Endometrium (tissue), 2 donors: Measurements from ENCODE around the gene SLC35G6.

ENCODE experiments used
- FAIRE-seq: peaks from 2 replicates; lab custom pipeline; 2012; peaks lifted over from hg19 to GRCh38; lab: Jason Lieb, UNC
- donor health status: control.
- donor health status: control.

SLC35G6 gene

GRCh38 chr17:7508145-7508544, 26.9 kb downstream of the SLC35G6 start:
- FAIRE-seq: no peak

GRCh38 chr17:7508846-7509245, 27.6 kb downstream of the SLC35G6 start:
- no peak for FAIRE-seq

GRCh38 chr17:7509937-7510336, 28.7 kb downstream of the SLC35G6 start:
- no peak for FAIRE-seq

- no peak for FAIRE-seq
These were observed 29.9 kb downstream of the SLC35G6 start for GRCh38 chr17:7511108-7511507.

- FAIRE-seq: no peak
These were observed 30.9 kb downstream of the SLC35G6 start for GRCh38 chr17:7512105-7512504.

GRCh38 chr17:7512824-7513540, 31.7 kb downstream of the SLC35G6 start:
- no peak for FAIRE-seq

- FAIRE-seq: no peak
These were observed 32.7 kb downstream of the SLC35G6 start for GRCh38 chr17:7513850-7514419.

GRCh38 chr17:7515911-7516610, 34.8 kb downstream of the SLC35G6 start:
- FAIRE-seq: no peak

- FAIRE-seq: no peak
These were observed 41.8 kb downstream of the SLC35G6 start for GRCh38 chr17:7523033-7523432.

- no peak for FAIRE-seq
These were observed 47.6 kb downstream of the SLC35G6 start for GRCh38 chr17:7528842-7529241.

GRCh38 chr17:7530023-7530900, 49.0 kb downstream of the SLC35G6 start:
- FAIRE-seq: no peak
